SK-N-SH (cell line): ENCODE data around the gene IL32. TPM values are rescaled to one million over a fixed set of nuclear protein-coding genes. Genes with fewer than 3 reads are reported as not detected.

ENCODE experiments used
- CTCF ChIA-PET: fragments of 300-600, 350-600 bp; formaldehyde crosslinking; extraction: SDS; loops from one replicate; lab custom pipeline; 2021; lab: Yijun Ruan, JAX
- POLR2A ChIA-PET: fragments of 350-600 bp; sonication (Branson Sonifier 250); formaldehyde crosslinking; extraction: SDS; loops from one replicate; lab custom pipeline; 2020; ENCODE audit warnings: antibody characterized with exemption, inconsistent platforms; lab: Yijun Ruan, JAX
- DNase-seq: peaks from one replicate; pipeline ENCODE4 v3.0.0; 2012
- H2AFZ ChIP-seq: fragments of 200-600 bp; sonication (generic); 2 replicates; pipeline ENCODE4 v1.8.1; 2016; ENCODE audit warnings: antibody characterized with exemption, mild to moderate bottlenecking, low read depth
- H3F3A ChIP-seq: fragments of 200-600 bp; sonication (generic); replicated peaks from 2 replicates; pipeline ENCODE3; 2016; ENCODE audit warnings: antibody characterized with exemption, mild to moderate bottlenecking; ENCODE audit not compliant: insufficient read depth
- H3K27ac ChIP-seq, 2 experiments: fragments of 200-500 bp in 1 of 2; fragments of 200-600 bp in 1 of 2; sonication (Bioruptor generic) in 1 of 2; sonication (generic), shearing (Covaris generic) in 1 of 2; 2 replicates each; pipeline versions ENCODE4 v1.5.1 to v1.6.1; 2014 to 2016; ENCODE audit warnings: low read depth in 2 of 2, inconsistent platforms in 1 of 2, low read length in 1 of 2, mild to moderate bottlenecking in 1 of 2, mixed read lengths in 1 of 2
- H3K27me3 ChIP-seq: fragments of 200-600 bp; sonication (generic), shearing (Covaris generic); 2 replicates; pipeline ENCODE4 v1.6.1; 2016; ENCODE audit warnings: mixed run types; ENCODE audit not compliant: insufficient read depth
- H3K36me3 ChIP-seq, 2 experiments: fragments of 200-500 bp in 1 of 2; fragments of 200-600 bp in 1 of 2; sonication (Bioruptor generic) in 1 of 2; sonication (generic) in 1 of 2; replicated peaks in 1 of 2; 2 replicates each; pipeline versions ENCODE3 to v1.5.1; 2014 to 2016; ENCODE audit warnings: low read length in 1 of 2, mild to moderate bottlenecking in 1 of 2; ENCODE audit not compliant: insufficient read depth in 2 of 2, control insufficient read depth in 1 of 2
- H3K4me1 ChIP-seq, 2 experiments: fragments of 200-500 bp in 1 of 2; fragments of 200-600 bp in 1 of 2; sonication (Bioruptor generic) in 1 of 2; sonication (generic), shearing (Covaris generic) in 1 of 2; 2 replicates each; pipeline versions ENCODE4 v1.5.1 to v1.6.1; 2014 to 2016; ENCODE audit warnings: low read depth in 1 of 2, low read length in 1 of 2, mixed run types in 1 of 2; ENCODE audit not compliant: insufficient read depth in 2 of 2, control insufficient read depth in 1 of 2
- H3K4me2 ChIP-seq: fragments of 200-600 bp; sonication (generic), shearing (Covaris generic); 2 replicates; pipeline ENCODE4 v1.6.1; 2017; ENCODE audit warnings: mixed run types
- H3K4me3 ChIP-seq, 2 experiments: fragments of 200-500 bp in 1 of 2; fragments of 200-600 bp in 1 of 2; sonication (Bioruptor generic) in 1 of 2; sonication (generic), shearing (Covaris generic) in 1 of 2; 2 replicates each; pipeline versions ENCODE4 v1.5.1 to v1.8.1; 2014 to 2016; ENCODE audit warnings: low read depth in 2 of 2, inconsistent platforms in 1 of 2, low read length in 1 of 2, mild to moderate bottlenecking in 1 of 2, mixed read lengths in 1 of 2, moderate library complexity in 1 of 2
- H3K79me2 ChIP-seq: fragments of 200-600 bp; sonication (generic); 2 replicates; pipeline ENCODE4 v1.8.1; 2017; ENCODE audit warnings: mild to moderate bottlenecking; ENCODE audit not compliant: insufficient read depth
- H3K9ac ChIP-seq: fragments of 200-600 bp; sonication (generic); 2 replicates; pipeline ENCODE4 v1.6.1; 2017; ENCODE audit warnings: mixed run types
- H3K9me2 ChIP-seq: fragments of 200-600 bp; sonication (generic); 2 replicates; pipeline ENCODE4 v1.6.1; 2017; ENCODE audit warnings: mixed run types
- H3K9me3 ChIP-seq: fragments of 200-600 bp; sonication (generic); 2 replicates; pipeline ENCODE4 v1.6.1; 2017; ENCODE audit warnings: mixed run types, mild to moderate bottlenecking, moderate library complexity
- H4K20me1 ChIP-seq: fragments of 200-600 bp; sonication (generic); 2 replicates; pipeline ENCODE4 v1.6.1; 2017; ENCODE audit warnings: mild to moderate bottlenecking, mixed run types; ENCODE audit not compliant: insufficient read depth
- EP300 ChIP-seq, 2 experiments: IDR thresholded peaks; 2 replicates each; pipeline versions ENCODE4 v1.4.0 to v1.6.1; 2012; ENCODE audit warnings: borderline replicate concordance in 1 of 2, low read depth in 1 of 2, low read length in 1 of 2
- FOXJ3 ChIP-seq: sonication (generic); formaldehyde crosslinking; IDR thresholded peaks from 2 replicates; pipeline ENCODE4 v1.5.1; 2020; ENCODE audit warnings: mild to moderate bottlenecking, missing genetic modification reagents
- GABPA ChIP-seq: IDR thresholded peaks from 2 replicates; pipeline ENCODE4 v1.4.0; 2012; ENCODE audit warnings: low read depth, mild to moderate bottlenecking
- POLR2AphosphoS5 ChIP-seq: IDR thresholded peaks from 2 replicates; pipeline ENCODE4 v1.6.1; 2012; ENCODE audit warnings: low read depth, low read length
- RAD21 ChIP-seq: IDR thresholded peaks from 2 replicates; pipeline ENCODE4 v1.6.1; 2012; ENCODE audit warnings: mild to moderate bottlenecking, low read length
- RCOR1 ChIP-seq: fragments of 150-350 bp; IDR thresholded peaks from 2 replicates; pipeline ENCODE4 v1.6.1; 2017; ENCODE audit warnings: antibody characterized with exemption, low read length
- RXRA ChIP-seq: IDR thresholded peaks from 2 replicates; pipeline ENCODE4 v1.4.0; 2012; ENCODE audit warnings: low read depth, mild to moderate bottlenecking, borderline replicate concordance
- SMC3 ChIP-seq: IDR thresholded peaks from 2 replicates; pipeline ENCODE4 v1.6.1; 2012; ENCODE audit warnings: low read depth, low read length, improper control_type of control experiment
- TCF12 ChIP-seq: IDR thresholded peaks from 2 replicates; pipeline ENCODE4 v1.4.0; 2012
- YY1 ChIP-seq: IDR thresholded peaks from 2 replicates; pipeline ENCODE4 v1.4.0; 2012; ENCODE audit warnings: low read depth, mild to moderate bottlenecking
- WGBS: methylation state at CpG from one replicate; pipeline ENCODE4 v1.1.6; 2017; ENCODE audit warnings: low lambda C conversion rate; 5-methylcytosine and 5-hydroxymethylcytosine counted together
- polyA plus RNA-seq, 3 experiments: library from polyadenylated mRNA; depleted of rRNA; stranded (reverse); fragments of >200 nt; gene quantifications; 2 replicates each; pipeline ENCODE4 v1.2.3, GENCODE V29; 2012
- TF ChIP-seq, protein P1 (sequence below): fragments of 150-350 bp; IDR thresholded peaks from 2 replicates; pipeline ENCODE4 v1.6.1; 2016; ENCODE audit warnings: mild to moderate bottlenecking, low read depth, low read length
- TF ChIP-seq, protein P2 (sequence below): fragments of 150-350 bp; IDR thresholded peaks from 2 replicates; pipeline ENCODE4 v1.6.1; 2017; ENCODE audit warnings: antibody characterized with exemption, low read length, low read depth, borderline replicate concordance

The IL32 gene
- polyA plus RNA-seq, 1 of the 3 experiments (the other 2 are of a cell fraction) = 26.4 TPM

GRCh38 chr16:3060339-3061127 lies 4.9 kb upstream of the IL32 start:
- no peaks in the 10 kb centered on the region for H3K9me2 ChIP-seq
- no peak overlapping the region for H3K9ac ChIP-seq
- no peaks in the 10 kb centered on the region for H3K36me3 ChIP-seq
- WGBS = 85% methylated on average over 14 of the region's 14 CpGs
- H3K4me2 ChIP-seq = no peak overlapping the region
- peaks cover 0 to 12% of the 10 kb centered on the region in 2 experiments; a peak in 1 of 4 replicates for H3K4me1 ChIP-seq
- H3F3A ChIP-seq = no peaks in the 10 kb centered on the region
- no peaks in the 10 kb centered on the region for H3K79me2 ChIP-seq
- H4K20me1 ChIP-seq = no peaks in the 10 kb centered on the region
- H3K4me3 ChIP-seq = no peak overlapping the region
- DNase-seq = no peak
- ChIA-PET POLR2A (no interaction called here), CTCF (interaction anchor here (1.0 to 4.1 kb wide), 15 partner anchors 12 to 110 kb away, joined by 3 to 63 read pairs (median 23); partner anchors contain the start of genes ZNF213 and ZSCAN10)
- H3K9me3 ChIP-seq = no peaks in the 10 kb centered on the region
- no peaks in the 10 kb centered on the region for H3K27me3 ChIP-seq
- no peak overlapping the region for H2AFZ ChIP-seq
- no peak overlapping the region for H3K27ac ChIP-seq
- no peak for TF ChIP-seq EP300 (IDR thresholded peaks at IDR 0.05; ENCODE audit: borderline replicate concordance in 1 of 2, low read depth in 1 of 2, low read length in 1 of 2)

DNA sequence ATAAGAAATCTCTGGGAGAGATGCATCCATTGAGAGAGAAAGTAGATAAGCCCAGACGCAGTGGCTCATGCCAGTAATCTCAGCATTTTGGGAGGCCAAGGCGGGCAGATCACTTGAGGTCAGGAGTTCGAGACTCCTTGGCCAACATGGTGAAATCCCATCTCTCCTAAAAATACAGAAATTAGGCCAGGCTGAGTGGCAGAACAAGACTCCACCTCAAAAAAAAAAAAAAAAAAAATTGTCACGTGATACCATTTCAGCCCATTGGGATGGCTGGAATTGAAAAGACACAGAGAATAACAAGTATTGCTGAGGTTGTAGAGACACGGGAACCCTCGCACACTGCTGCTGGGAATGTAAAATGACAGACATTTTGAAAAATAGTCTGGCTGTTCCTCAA lies 2.9 kb upstream of the IL32 start:
- no peaks in the 10 kb centered on the region for H4K20me1 ChIP-seq
- H3K9ac ChIP-seq = no peak overlapping the region
- H3K4me2 ChIP-seq = no peak overlapping the region
- TF ChIP-seq RCOR1 = no peak
- no peak for TF ChIP-seq POLR2AphosphoS5
- no peak for TF ChIP-seq RAD21
- TF ChIP-seq, protein P1, sequence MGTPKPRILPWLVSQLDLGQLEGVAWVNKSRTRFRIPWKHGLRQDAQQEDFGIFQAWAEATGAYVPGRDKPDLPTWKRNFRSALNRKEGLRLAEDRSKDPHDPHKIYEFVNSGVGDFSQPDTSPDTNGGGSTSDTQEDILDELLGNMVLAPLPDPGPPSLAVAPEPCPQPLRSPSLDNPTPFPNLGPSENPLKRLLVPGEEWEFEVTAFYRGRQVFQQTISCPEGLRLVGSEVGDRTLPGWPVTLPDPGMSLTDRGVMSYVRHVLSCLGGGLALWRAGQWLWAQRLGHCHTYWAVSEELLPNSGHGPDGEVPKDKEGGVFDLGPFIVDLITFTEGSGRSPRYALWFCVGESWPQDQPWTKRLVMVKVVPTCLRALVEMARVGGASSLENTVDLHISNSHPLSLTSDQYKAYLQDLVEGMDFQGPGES = no peak
- no peak for TF ChIP-seq SMC3
- no peak for TF ChIP-seq RXRA
- TF ChIP-seq, protein P2, sequence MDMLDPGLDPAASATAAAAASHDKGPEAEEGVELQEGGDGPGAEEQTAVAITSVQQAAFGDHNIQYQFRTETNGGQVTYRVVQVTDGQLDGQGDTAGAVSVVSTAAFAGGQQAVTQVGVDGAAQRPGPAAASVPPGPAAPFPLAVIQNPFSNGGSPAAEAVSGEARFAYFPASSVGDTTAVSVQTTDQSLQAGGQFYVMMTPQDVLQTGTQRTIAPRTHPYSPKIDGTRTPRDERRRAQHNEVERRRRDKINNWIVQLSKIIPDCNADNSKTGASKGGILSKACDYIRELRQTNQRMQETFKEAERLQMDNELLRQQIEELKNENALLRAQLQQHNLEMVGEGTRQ = no peak
- no peak for TF ChIP-seq FOXJ3
- TF ChIP-seq TCF12 = no peak
- TF ChIP-seq YY1 = no peak
- TF ChIP-seq GABPA = no peak
- no peaks in the 10 kb centered on the region for H3K79me2 ChIP-seq
- ChIA-PET POLR2A (no interaction called here), CTCF (interaction anchor here (0.8 to 3.9 kb wide), 2 partner anchors 33 to 67 kb away, joined by 3 to 26 read pairs; no protein-coding TSS in a partner anchor)
- H3K4me3 ChIP-seq = no peak overlapping the region
- no peak for DNase-seq
- H3K27me3 ChIP-seq = no peaks in the 10 kb centered on the region
- no peaks in the 10 kb centered on the region for H3F3A ChIP-seq
- no peaks in the 10 kb centered on the region for H3K9me3 ChIP-seq
- H3K4me1 ChIP-seq = peaks cover 0 to 12% of the 10 kb centered on the region in 2 experiments; a peak in 1 of 4 replicates
- no peaks in the 10 kb centered on the region for H3K36me3 ChIP-seq
- no peak overlapping the region for H2AFZ ChIP-seq
- 80% methylated on average over 6 of the region's 6 CpGs for WGBS
- H3K9me2 ChIP-seq = no peaks in the 10 kb centered on the region
- H3K27ac ChIP-seq = no peak overlapping the region
